ENCODE results near the gene ELFN2. TPM values are rescaled to one million over a fixed set of nuclear protein-coding genes. Genes with fewer than 3 reads are reported as not detected.

ELFN2 gene
- total RNA-seq, 2 donors from 2014 or later, result 1.6 TPM; not detected in 1

GRCh38 chr22:37351232-37351631, 76.0 kb downstream of the ELFN2 start:
- no peak for ATAC-seq
- WGBS, 2 donors, result 52 to 55% methylated on average over 2 to 3 of the region's 3 CpGs
- intact Hi-C loops (cut with DNase I), result no loop called here
- Histone ChIP-seq H3K4me3 (no peak overlapping the region), H3K27me3 (no peaks in the 10 kb centered on the region), H3K4me1 (no peaks in the 10 kb centered on the region), H3K36me3 (replicated peaks in 1 of 2; ENCODE audit: insufficient read depth in 1 of 2, low read depth in 2 of 2) (no peaks in the 10 kb centered on the region), H3K9me3 (no peaks in the 10 kb centered on the region), H3K27ac (no peak overlapping the region)
- no peak for DNase-seq
- TF ChIP-seq CTCF (IDR thresholded peaks at IDR 0.05) (no peak), POLR2A (IDR thresholded peaks at IDR 0.05) (no peak)

GRCh38 chr22:37349043-37349814, 78.0 kb downstream of the ELFN2 start:
- intact Hi-C loops (cut with DNase I), result no loop called here
- Histone ChIP-seq H3K36me3 (replicated peaks in 1 of 2; ENCODE audit: insufficient read depth in 1 of 2, low read depth in 2 of 2) (no peaks in the 10 kb centered on the region), H3K27me3 (no peaks in the 10 kb centered on the region), H3K4me1 (no peaks in the 10 kb centered on the region), H3K4me3 (no peak overlapping the region), H3K9me3 (no peaks in the 10 kb centered on the region), H3K27ac (no peak overlapping the region)
- ATAC-seq, result no peak
- TF ChIP-seq CTCF (IDR thresholded peaks at IDR 0.05), result no peak
- no peak for TF ChIP-seq POLR2A (IDR thresholded peaks at IDR 0.05)
- no peak for DNase-seq
- 83 to 84% methylated on average over 11 to 19 of the region's 19 CpGs for WGBS, 2 donors

GRCh38 chr22:37346505-37346895, 80.8 kb downstream of the ELFN2 start:
- H3K4me3 ChIP-seq, result no peak overlapping the region
- WGBS, 2 donors, result 64 to 69% methylated on average over 7 of the region's 7 CpGs
- DNase-seq (no peak), ATAC-seq (no peak)
- H3K27me3 ChIP-seq, result no peaks in the 10 kb centered on the region
- intact Hi-C loops (cut with DNase I), result no loop called here
- no peaks in the 10 kb centered on the region for H3K36me3 ChIP-seq (replicated peaks in 1 of 2; ENCODE audit: insufficient read depth in 1 of 2, low read depth in 2 of 2)
- no peak overlapping the region for H3K27ac ChIP-seq
- no peaks in the 10 kb centered on the region for H3K9me3 ChIP-seq
- TF ChIP-seq POLR2A (IDR thresholded peaks at IDR 0.05) (no peak), CTCF (IDR thresholded peaks at IDR 0.05) (no peak)
- H3K4me1 ChIP-seq, result no peaks in the 10 kb centered on the region

GRCh38 chr22:37345863-37346504, 81.3 kb downstream of the ELFN2 start:
- DNase-seq, result no peak
- no peaks in the 10 kb centered on the region for H3K9me3 ChIP-seq
- TF ChIP-seq CTCF (IDR thresholded peaks at IDR 0.05), result no peak
- no peak for TF ChIP-seq POLR2A (IDR thresholded peaks at IDR 0.05)
- no peak for ATAC-seq
- no peak overlapping the region for H3K4me3 ChIP-seq
- WGBS, 2 donors, result 38 to 45% methylated on average over 12 to 13 of the region's 13 CpGs
- H3K27me3 ChIP-seq, result no peaks in the 10 kb centered on the region
- no peaks in the 10 kb centered on the region for H3K4me1 ChIP-seq
- intact Hi-C loops (cut with DNase I), result no loop called here
- no peaks in the 10 kb centered on the region for H3K36me3 ChIP-seq (replicated peaks in 1 of 2; ENCODE audit: insufficient read depth in 1 of 2, low read depth in 2 of 2)
- no peak overlapping the region for H3K27ac ChIP-seq
